ENCODE data around the gene OR6K6.

OR6K6 gene

DNA sequence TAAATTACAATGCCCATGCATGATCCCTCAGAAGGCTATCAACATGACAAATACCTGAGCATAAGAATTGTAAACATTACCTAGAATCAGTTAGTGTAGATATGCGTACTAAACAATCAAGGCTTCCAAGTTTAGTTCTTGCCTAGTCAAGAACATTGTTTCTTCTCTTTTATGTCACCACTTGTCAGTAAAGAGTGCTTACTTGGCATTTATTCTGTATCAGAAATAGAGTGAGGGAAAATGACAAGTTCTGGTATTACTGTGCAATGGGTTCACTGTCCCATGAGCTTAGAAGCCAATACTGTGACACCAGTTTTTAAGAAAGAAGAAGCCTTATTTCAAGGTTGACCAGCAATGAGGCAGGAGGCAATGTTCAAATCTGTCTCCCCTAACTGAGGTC lies 49.2 kb downstream of the OR6K6 start:
- no peak for DNase-seq

All from inflammatory macrophage treated with lipopolysaccharide for 1 hour (primary cell).